ENCODE results near the gene TBRG4.

DNA sequence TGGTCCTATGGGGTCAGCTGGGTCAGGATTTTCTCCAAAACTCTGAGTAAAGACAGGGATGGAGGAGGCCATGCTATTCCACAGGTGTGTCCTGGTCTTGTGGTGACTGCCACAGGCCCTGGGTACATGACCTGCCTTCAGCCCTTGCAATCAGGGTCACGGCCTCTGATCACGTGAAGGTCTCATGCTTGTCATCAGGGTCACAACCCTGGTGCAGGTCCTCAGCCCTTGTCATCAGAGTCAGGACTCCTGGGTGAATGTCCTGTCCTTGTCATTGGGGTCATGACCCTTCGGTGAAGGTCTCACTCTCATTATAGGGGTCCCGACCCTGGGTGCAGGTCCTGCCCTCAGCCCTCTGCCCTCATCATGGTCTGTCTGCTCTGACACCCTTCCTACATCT lies 21.9 kb upstream of the TBRG4 start:
- TF ChIP-seq, protein P1, sequence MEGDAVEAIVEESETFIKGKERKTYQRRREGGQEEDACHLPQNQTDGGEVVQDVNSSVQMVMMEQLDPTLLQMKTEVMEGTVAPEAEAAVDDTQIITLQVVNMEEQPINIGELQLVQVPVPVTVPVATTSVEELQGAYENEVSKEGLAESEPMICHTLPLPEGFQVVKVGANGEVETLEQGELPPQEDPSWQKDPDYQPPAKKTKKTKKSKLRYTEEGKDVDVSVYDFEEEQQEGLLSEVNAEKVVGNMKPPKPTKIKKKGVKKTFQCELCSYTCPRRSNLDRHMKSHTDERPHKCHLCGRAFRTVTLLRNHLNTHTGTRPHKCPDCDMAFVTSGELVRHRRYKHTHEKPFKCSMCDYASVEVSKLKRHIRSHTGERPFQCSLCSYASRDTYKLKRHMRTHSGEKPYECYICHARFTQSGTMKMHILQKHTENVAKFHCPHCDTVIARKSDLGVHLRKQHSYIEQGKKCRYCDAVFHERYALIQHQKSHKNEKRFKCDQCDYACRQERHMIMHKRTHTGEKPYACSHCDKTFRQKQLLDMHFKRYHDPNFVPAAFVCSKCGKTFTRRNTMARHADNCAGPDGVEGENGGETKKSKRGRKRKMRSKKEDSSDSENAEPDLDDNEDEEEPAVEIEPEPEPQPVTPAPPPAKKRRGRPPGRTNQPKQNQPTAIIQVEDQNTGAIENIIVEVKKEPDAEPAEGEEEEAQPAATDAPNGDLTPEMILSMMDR (IDR thresholded peaks at IDR 0.05), result no peak
- TF ChIP-seq POLR2A (IDR thresholded peaks at IDR 0.05), result no peak
